Smooth muscle cell (in vitro differentiated cells): ENCODE measurements around the gene DCST2. TPM values are rescaled to one million over a fixed set of nuclear protein-coding genes. Genes with fewer than 3 reads are reported as not detected.

ENCODE experiments used
- DNase-seq: peaks from one replicate; lab custom pipeline; 2025; ENCODE audit not compliant: unreplicated experiment; lab: John Stamatoyannopoulos, UW
- H2AFZ ChIP-seq: fragments of 200-600 bp; sonication (generic); 2 replicates; pipeline ENCODE4 v1.6.0; 2016; ENCODE audit warnings: antibody characterized with exemption, low read depth, mild to moderate bottlenecking
- H3F3A ChIP-seq: fragments of 200-600 bp; sonication (generic); 2 replicates; pipeline ENCODE4 v1.6.0; 2017; ENCODE audit warnings: antibody characterized with exemption, low read depth
- H3K27ac ChIP-seq: fragments of 200-600 bp; sonication (generic); 2 replicates; pipeline ENCODE4 v1.5.1; 2016; ENCODE audit warnings: low read depth, mild to moderate bottlenecking
- H3K27me3 ChIP-seq: fragments of 200-600 bp; sonication (generic); 2 replicates; pipeline ENCODE4 v1.6.1; 2016; ENCODE audit warnings: low read depth, mild to moderate bottlenecking
- H3K36me3 ChIP-seq: fragments of 200-600 bp; sonication (generic); 2 replicates; pipeline ENCODE4 v1.5.1; 2016; ENCODE audit warnings: low read depth
- H3K4me1 ChIP-seq: fragments of 200-600 bp; sonication (generic); 2 replicates; pipeline ENCODE4 v1.5.1; 2016; ENCODE audit warnings: low read depth
- H3K4me2 ChIP-seq: fragments of 200-600 bp; sonication (generic); 2 replicates; pipeline ENCODE4 v1.6.0; 2016; ENCODE audit warnings: mild to moderate bottlenecking
- H3K4me3 ChIP-seq: fragments of 200-600 bp; sonication (generic); 2 replicates; pipeline ENCODE4 v1.5.1; 2016; ENCODE audit warnings: mild to moderate bottlenecking
- H3K79me2 ChIP-seq: fragments of 200-600 bp; sonication (generic); 2 replicates; pipeline ENCODE4 v1.6.0; 2016; ENCODE audit warnings: low read depth, mild to moderate bottlenecking
- H3K9ac ChIP-seq: fragments of 200-600 bp; sonication (generic); 2 replicates; pipeline ENCODE4 v1.6.0; 2016; ENCODE audit warnings: low read depth
- H3K9me3 ChIP-seq: fragments of 200-600 bp; sonication (generic); replicated peaks from 2 replicates; pipeline ENCODE4 v1.5.1; 2016; ENCODE audit warnings: low read depth
- H4K20me1 ChIP-seq: fragments of 200-600 bp; sonication (generic); 2 replicates; pipeline ENCODE4 v1.6.0; 2016; ENCODE audit warnings: low read depth
- WGBS: methylation state at CpG from one replicate; pipeline ENCODE4 v1.1.7; 2016; ENCODE audit warnings: low lambda C conversion rate; 5-methylcytosine and 5-hydroxymethylcytosine counted together
- polyA plus RNA-seq: library from polyadenylated mRNA; unstranded; fragments of >200 nt; fragmentation: Nextera tagmentation; extraction: Ambion mirVana; gene quantifications from 2 replicates; pipeline ENCODE4 v1.2.1, GENCODE V29; 2016
- total RNA-seq: library from RNA; depleted of rRNA; stranded (reverse); fragments of >200 nt; gene quantifications from 2 replicates; pipeline ENCODE4 v1.2.3, GENCODE V29; 2014
- TF ChIP-seq, protein P1 (sequence below): fragments of 200-600 bp; sonication (generic); IDR thresholded peaks from 2 replicates; pipeline ENCODE4 v1.5.1; 2017; ENCODE audit warnings: borderline replicate concordance, mild to moderate bottlenecking, antibody characterized with exemption; ENCODE audit not compliant: insufficient read depth, poor library complexity, severe bottlenecking

Gene DCST2
- total and polyA plus RNA-seq, 2 experiments from 2014 or later, result 1.3 TPM; not detected in 1

GRCh38 chr1:155037851-155038441 is 4.4 kb upstream of the DCST2 start:
- no peaks in the 10 kb centered on the region for H3K4me1 ChIP-seq
- WGBS, result 88% methylated on average over 6 of the region's 6 CpGs
- H3K9me3 ChIP-seq, result no peaks in the 10 kb centered on the region
- no peak overlapping the region for H2AFZ ChIP-seq
- no peak overlapping the region for H3K9ac ChIP-seq
- no peaks in the 10 kb centered on the region for H3K27me3 ChIP-seq
- TF ChIP-seq, protein P1, sequence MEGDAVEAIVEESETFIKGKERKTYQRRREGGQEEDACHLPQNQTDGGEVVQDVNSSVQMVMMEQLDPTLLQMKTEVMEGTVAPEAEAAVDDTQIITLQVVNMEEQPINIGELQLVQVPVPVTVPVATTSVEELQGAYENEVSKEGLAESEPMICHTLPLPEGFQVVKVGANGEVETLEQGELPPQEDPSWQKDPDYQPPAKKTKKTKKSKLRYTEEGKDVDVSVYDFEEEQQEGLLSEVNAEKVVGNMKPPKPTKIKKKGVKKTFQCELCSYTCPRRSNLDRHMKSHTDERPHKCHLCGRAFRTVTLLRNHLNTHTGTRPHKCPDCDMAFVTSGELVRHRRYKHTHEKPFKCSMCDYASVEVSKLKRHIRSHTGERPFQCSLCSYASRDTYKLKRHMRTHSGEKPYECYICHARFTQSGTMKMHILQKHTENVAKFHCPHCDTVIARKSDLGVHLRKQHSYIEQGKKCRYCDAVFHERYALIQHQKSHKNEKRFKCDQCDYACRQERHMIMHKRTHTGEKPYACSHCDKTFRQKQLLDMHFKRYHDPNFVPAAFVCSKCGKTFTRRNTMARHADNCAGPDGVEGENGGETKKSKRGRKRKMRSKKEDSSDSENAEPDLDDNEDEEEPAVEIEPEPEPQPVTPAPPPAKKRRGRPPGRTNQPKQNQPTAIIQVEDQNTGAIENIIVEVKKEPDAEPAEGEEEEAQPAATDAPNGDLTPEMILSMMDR, result no peak
- H3K36me3 ChIP-seq, result no peaks in the 10 kb centered on the region
- H4K20me1 ChIP-seq, result no peaks in the 10 kb centered on the region
- no peak overlapping the region for H3K27ac ChIP-seq
- H3F3A ChIP-seq, result no peaks in the 10 kb centered on the region
- no peaks in the 10 kb centered on the region for H3K79me2 ChIP-seq
- H3K4me3 ChIP-seq, result no peak overlapping the region
- no peak overlapping the region for H3K4me2 ChIP-seq
- DNase-seq, result no peak

GRCh38 chr1:155037043-155037442 is 3.5 kb upstream of the DCST2 start:
- H3K4me1 ChIP-seq, result no peaks in the 10 kb centered on the region
- no peaks in the 10 kb centered on the region for H4K20me1 ChIP-seq
- no peak overlapping the region for H3K27ac ChIP-seq
- H3K4me3 ChIP-seq, result no peak overlapping the region
- H3K36me3 ChIP-seq, result no peaks in the 10 kb centered on the region
- no peaks in the 10 kb centered on the region for H3K9me3 ChIP-seq
- TF ChIP-seq, protein P1, result no peak
- H2AFZ ChIP-seq, result no peak overlapping the region
- H3K79me2 ChIP-seq, result no peaks in the 10 kb centered on the region
- no peak overlapping the region for H3K4me2 ChIP-seq
- H3K27me3 ChIP-seq, result no peaks in the 10 kb centered on the region
- WGBS, result 84% methylated on average over 3 of the region's 3 CpGs
- no peak for DNase-seq
- H3K9ac ChIP-seq, result no peak overlapping the region
- no peaks in the 10 kb centered on the region for H3F3A ChIP-seq

GRCh38 chr1:155035936-155036335 is 2.4 kb upstream of the DCST2 start:
- H3K9me3 ChIP-seq, result no peaks in the 10 kb centered on the region
- TF ChIP-seq, protein P1, result no peak
- H3K27me3 ChIP-seq, result no peaks in the 10 kb centered on the region
- H3K79me2 ChIP-seq, result no peaks in the 10 kb centered on the region
- H3K9ac ChIP-seq, result no peak overlapping the region
- no peaks in the 10 kb centered on the region for H3F3A ChIP-seq
- H4K20me1 ChIP-seq, result no peaks in the 10 kb centered on the region
- no peaks in the 10 kb centered on the region for H3K36me3 ChIP-seq
- H3K27ac ChIP-seq, result no peak overlapping the region
- H3K4me2 ChIP-seq, result no peak overlapping the region
- no peak overlapping the region for H2AFZ ChIP-seq
- 98% methylated on average over 2 of the region's 2 CpGs for WGBS
- DNase-seq, result no peak
- no peaks in the 10 kb centered on the region for H3K4me1 ChIP-seq
- H3K4me3 ChIP-seq, result no peak overlapping the region

DNA sequence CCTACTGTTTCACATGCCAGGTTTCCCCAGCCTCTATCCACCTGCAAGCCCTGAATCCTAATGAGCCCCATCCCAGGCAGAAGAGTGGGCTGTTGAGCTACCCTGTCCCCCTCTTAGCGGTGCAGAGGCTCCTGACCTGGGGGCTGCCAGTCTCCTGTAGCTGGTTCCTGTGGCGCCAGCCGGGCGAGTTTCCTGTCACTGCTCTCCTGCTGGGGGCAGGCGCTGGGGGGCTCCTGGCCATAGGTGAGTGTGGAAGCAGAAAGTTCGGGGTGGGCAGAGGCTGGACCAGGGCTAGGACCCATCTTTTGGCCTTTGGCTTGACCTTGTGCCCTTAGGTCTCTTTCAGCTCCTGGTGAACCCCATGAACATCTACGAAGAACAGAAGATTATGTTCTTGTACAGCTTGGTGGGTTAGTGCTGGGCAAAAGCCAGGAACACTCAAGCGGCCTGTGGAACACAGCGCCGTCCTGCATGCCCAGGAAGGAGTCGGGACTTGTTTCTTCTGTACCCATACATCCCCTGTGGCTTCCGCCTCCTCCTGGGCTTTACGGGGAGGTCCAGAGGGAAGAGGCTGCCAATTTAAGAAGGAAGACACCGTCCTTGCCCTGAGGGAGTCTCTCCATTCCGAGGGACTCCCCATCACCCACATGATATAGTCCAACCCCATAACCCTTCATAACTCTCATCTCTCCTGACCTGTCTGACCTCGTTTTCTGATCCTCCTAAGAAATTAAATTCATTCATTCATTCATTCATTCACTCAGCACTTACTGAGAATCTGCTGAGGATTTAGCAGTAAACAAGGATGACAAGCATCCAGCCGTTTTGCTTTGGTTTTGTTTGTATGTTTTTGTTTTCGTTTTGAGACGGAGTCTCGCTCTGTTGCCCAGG is 982 bp upstream of the DCST2 start:
- Histone ChIP-seq H3K4me2 (no peak overlapping the region), H3K27me3 (no peaks in the 10 kb centered on the region)
- WGBS, result 92% methylated on average over 20 of the region's 20 CpGs

More for the DNA sequence above, 982 bp upstream of the DCST2 start:
- no peak overlapping the region for H3K27ac ChIP-seq
- H3K9me3 ChIP-seq, result no peaks in the 10 kb centered on the region
- no peak overlapping the region for H2AFZ ChIP-seq
- TF ChIP-seq, protein P1, result no peak
- H3K4me1 ChIP-seq, result no peaks in the 10 kb centered on the region
- no peaks in the 10 kb centered on the region for H3K79me2 ChIP-seq
- no peak overlapping the region for H3K9ac ChIP-seq
- no peaks in the 10 kb centered on the region for H3K36me3 ChIP-seq
- no peak for DNase-seq
- H3F3A ChIP-seq, result no peaks in the 10 kb centered on the region
- no peak overlapping the region for H3K4me3 ChIP-seq
- no peaks in the 10 kb centered on the region for H4K20me1 ChIP-seq
